Fibroblast of peridontal ligament (primary cell): Measurements from ENCODE around the gene HMGXB3.
"Not testable (repeated sequence)": the region's sequence is repeated elsewhere in the genome, so short reads cannot be mapped to it uniquely, and the experiment has no call there.

Source experiments
- DNase-seq: peaks from one replicate; pipeline ENCODE4 v3.0.0-alpha.2; 2010; ENCODE audit errors: extremely low read depth

The HMGXB3 gene

DNA sequence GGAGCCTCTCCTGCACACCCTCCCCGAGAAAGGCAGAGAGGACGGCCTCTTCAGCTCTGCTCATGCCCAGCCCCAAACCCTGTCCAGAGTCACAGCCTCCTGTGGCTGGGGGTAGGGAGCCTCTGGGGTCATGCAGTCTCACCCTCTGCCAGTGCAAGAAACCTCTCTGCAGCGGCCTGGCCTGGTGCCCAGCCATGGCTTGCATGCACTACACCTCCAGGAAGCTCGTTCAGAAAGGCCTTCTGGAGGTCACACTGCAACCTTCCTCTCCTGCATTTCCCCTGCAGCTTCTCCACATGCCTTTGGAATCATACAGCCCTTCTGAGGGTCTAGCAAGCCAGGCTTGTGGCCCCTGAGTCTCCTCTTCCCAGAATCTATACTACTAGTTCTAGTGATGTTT, 67.9 kb downstream of the HMGXB3 start:
- no peak for DNase-seq

DNA sequence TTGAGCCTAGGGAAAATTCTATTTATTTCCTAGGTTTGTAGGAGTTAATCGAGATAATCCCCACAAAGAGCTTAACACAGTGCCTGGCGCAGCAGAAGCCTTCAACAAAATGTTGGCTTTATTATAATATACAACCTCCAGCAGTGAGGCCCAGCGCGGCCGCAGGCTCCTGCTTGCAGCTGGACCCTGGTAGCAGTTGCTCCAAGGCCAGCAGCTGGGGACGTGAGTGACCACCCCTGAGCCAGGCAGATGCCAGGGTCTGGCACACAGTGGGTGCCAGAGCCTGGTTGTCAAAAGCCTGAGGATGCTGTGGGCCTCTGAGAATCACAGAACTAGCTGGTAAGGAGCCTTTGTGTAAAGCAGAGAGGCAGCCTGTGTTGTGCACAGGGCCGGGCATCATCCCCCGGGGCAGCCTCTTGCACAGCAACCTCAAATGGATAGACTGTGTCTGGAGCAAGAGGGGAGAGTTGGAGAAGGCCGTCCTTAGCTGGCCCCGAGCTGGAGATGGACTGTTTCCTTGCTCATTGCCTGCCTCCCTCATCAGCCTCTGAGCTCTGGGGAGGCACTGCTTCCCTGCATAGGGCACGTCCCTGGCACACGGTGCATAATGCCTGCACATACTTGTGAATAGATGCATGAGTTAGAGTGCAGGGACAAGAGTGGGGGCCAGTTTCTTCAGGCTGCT, 68.6 kb downstream of the HMGXB3 start:
- no peak for DNase-seq

DNA sequence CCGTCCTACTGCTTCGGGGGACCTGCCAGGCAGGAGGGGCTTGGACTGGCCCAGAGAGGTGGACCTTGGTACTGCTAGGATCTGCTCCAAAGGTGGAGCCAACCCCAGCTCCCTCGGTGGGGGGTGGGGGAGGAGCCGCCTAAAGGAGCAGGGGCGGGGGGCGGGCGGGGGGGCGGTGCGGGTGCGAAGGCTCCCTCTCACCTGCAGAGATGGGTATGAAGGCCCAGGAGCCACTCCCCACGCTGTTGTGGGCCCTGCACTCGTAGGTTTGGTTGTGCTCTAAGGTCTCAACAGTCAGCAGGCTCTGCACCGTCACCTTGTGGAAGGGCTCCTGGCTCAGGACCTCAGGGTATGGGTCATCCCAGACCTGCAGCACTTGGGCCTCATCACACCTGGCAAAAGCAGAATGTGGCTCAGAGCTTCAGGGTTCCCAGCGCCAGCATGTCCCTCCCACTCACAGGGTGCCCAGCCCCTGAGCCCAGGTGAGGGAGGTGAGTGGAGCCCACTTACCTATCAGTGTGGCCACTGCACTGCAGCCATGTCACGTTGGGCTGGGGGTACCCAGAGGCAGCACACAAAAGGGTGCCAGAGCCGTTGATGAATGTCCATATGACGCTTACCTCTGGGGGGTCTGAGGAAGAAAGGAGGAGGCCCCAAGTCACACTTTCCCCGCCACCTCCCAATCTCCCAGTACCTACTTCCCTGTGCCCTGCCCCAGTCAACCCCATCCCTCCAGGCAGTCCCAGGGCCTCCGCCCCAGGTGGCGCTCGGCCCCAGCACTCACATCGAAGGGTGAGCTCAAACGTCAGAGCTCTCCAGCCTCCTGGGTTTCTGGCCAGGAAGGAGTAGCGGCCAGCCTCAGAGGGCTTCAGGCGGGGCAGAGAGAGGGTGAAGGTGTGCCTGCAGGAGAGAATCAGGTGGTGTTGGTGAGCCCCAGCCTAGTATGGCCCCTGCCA, 69.4 kb downstream of the HMGXB3 start:
- no peak for DNase-seq

DNA sequence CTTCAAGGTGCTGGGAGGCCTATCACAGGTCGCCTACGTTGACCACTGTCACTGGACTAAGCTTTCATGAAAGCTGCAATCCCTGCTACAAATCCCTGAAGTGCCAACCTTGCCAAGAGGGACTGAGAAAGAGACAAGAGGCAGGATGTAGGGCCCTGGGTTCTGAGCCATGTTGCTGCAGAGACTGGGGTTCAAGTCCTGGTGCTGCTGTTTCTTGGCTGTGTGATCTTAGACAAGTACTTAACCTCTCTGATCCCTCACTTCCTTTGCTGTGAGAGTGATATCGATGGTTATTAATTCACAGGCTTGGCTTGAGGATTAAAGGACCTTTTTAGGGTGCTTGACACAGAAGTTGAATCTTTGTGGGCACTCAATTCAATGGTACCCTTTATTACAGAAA, 70.3 kb downstream of the HMGXB3 start:
- no peak for DNase-seq

DNA sequence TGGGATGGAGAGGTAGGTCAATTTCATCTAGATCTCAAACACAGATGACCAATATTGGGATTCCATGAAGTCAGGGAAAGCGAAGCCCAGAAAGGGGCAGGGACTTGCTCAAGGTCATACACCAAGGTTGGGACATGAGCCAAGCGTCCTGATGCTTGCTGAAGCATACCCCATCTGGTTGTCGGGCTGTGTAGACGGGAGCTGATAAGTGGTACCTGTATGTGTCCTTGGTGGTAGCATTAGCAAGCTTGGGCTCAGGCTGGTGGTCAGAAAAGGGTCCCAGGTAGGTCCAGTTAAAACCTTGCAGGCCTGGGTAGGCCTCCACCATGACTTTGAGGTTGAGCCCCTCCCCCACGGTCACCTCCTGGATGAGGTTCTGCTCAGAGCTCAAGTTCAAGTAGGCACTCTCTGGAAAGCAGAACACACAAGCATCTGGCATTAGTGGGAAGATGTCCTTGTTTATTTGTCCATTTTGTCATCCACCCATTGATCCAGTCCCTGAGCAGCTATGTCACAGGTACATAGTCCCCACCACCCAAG, 72.6 kb downstream of the HMGXB3 start:
- DNase-seq: no peak

DNA sequence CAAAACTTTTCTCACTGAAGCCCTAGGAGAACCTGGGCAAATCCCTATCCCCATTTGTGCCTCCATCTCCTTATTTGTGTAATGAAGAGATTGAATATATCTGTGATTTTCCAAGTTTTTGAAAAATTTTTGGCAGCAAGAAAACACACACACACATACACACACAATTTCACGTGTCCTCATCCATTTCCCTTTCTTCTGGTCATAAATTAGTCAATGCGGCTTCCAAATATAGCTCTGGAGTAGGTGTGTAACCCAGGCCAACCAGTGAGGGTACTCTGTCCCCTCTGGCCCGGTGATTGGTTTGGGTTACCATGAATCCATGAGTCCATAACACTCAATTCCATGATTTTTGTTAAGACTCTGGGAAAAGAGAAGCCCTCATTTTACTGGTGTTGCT, 73.1 kb downstream of the HMGXB3 start:
- DNase-seq: no peak

DNA sequence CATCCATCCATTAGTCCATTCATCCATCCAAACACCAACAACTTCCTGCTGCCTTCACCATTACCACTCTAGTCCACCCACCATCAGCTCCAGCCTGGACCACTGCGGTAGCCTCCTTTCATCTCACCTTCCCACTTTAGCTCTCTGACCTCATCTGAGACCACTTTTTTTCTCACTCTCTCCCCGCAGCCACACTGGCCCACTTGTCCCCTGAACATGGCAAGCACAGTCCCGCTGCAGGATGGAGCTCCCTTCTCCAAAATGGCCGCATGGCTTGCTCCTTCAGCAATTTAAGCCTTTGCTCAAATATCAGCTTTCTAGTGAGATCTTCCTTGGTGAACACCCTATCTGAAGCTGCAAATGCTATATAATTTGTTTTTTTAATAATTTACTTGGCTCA, 74.7 kb downstream of the HMGXB3 start:
- DNase-seq: no peak

DNA sequence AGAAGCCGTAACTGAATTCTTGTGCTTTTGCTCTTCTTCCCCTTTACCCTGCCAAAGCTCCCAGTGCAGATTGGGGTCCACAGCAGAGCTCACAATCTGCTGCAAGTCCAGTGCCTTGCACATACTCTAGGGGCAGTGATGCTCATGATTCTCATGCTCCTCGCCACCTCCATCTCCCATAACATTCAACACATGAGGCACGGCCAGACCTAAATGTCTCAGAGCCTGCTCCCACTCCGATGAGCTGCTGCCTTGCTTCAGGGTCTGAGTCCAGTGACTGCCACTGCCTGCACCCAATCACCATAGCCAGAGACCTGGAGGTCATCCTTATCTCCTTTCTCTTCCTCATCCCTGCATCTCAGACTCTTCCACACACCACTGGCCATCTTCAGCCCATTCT, 75.3 kb downstream of the HMGXB3 start:
- DNase-seq: no peak

DNA sequence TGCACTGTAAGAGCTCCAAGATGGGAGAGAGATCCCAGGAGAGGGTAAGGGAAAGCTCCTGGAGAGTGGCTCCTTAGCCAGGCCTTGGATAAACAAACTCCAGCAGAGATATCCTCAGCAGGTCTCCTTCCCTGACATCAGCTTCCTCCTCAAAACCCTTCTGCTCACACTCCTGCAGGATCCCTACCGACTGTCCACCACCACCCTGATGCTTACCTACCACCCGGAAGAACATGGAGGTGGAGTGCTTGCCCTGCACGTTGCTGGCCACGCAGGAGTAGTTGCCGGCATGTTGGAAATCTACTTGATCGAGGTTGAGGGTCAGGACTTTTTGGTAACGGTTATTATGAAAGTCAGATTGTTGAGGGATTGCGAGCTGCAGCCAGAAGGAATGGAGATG, 76.5 kb downstream of the HMGXB3 start:
- DNase-seq: no peak

DNA sequence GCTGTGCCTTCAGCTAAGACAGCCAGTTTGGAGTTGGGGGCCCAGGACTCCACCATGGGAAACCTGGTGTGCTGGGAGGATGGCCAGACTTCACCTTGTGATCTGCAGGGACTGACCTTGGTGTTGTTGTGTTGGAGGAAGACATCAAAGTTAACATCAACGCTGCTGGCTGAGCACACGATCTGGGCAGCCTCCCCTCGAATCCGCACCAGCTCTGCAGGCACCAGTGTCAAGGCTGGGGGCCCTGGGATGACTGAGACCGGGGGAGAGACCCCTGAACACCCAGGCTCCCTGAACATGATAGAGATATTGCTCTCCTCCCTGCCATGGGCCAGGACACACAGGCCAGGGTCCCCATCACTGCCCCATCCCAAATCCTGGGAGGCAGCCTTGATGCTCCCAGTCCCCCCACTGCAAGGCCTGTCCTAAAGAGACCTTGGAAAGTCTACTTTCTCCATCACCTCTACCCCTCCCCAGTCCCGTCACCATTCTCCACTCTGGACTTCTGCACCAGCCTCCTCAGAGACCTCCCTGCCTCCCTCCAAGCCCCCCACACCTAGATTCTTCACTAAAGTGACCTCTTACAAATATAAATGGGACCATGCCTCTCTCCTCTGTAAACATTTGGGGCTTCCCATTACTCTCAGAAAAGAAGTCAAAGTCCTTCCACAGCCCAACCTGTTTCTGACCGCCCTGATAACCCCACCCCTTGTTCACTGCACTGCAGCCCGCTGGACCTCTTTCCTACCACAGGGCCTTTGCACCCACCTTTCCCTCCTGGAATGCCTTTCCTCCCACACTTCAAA, 77.7 kb downstream of the HMGXB3 start:
- no peak for DNase-seq

DNA sequence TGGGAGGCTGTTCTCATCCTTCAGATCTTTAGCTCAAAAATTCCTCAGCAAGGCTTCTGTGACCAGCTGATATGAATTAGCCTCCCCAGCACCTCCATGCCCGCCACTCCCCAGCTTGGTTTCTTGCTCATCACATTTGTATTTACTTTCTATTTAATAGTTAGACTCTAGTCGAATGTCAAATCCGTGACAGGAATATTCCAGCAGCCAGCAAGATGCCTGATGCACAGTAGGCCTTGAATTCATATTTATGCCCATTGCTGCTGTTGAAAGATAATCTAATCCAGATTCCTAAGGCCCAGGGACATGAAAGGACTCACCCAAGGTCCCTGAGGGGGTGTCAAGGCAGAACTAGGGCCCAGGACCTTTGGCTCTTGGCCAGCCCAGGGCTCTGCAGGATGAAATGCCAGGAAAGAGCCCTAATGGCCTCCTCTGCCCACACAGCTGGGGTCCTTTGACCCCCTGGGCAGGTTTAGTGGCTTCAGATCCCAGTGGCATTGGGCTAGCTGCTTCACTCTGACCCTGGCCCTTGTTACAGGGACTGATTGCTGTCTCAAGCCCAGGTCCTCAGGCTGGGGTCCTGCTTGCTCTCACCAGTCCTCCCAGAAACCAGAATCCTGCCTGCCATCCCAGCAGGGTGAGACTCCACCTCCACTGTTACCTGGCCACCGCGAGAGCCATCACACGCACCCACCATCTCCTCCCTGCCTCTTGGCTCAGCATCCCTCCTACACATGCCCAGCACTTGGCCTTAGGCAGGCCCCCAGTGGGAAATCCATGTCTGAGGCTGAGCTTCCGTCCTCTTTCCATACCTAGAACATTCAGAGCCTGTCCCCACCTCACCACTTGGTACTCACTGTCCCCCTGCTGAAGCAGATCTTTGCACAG, 78.5 kb downstream of the HMGXB3 start:
- DNase-seq: no peak

DNA sequence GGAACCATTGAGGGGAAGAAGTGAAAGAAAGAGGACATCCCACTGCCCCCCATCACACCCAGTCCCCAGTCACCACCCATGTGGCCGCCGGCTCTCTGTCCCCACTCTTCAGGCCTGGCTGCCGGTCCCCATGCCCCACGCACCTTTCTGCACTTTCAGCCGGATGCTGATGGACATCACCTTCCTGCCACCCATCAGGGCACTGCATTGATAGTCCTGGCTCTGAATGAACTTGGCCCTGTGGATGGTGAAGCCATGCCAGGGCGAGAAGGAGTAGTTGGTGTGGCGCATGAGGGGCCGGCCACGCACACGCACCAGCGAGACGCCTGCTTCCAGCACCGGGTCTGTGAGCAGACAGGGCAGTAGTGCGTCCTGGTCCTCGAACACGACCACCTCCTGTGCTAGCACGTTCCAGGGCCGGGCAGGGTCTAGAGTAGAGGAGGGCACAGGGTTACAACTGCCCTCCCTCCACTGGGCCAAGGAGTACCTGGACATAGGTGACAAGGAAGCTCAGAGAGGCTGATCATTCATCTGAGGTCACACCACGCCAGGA, 79.4 kb downstream of the HMGXB3 start:
- no peak for DNase-seq

DNA sequence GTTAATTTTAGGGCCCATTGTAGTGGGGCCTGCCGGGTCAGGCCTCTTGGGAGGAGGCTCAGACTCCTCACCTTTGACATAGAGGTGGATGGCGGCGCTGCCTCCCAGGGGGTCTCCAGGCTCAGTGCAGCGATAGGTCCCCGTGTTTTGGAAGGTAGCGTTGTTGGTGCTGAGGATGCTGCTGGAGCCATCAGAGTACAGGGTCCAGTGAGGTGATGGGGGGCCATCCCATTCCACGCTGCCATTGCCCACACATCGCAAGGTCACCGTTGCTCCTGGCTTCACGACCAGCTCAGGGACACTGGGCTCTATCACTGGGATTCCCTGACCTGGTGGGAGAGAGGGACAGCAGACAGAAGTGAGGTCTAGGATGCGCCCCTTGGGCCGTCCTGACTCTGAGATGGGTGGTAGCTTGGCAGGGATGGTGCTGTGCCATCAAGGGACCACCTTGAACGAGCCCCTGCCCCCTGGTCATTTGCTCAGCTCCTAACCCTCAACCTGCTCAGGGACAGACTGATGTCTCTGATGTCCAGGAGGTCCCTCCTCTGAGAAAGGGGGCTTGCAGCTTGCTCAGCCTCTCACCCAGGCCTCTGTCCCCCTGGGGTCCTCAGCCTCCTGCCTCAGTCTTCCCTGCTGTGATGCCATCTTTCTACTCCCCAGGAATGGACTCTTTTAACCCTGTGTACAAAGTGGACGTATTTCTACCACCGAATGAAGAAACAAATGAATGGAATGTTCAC, 80.3 kb downstream of the HMGXB3 start:
- DNase-seq: no peak

DNA sequence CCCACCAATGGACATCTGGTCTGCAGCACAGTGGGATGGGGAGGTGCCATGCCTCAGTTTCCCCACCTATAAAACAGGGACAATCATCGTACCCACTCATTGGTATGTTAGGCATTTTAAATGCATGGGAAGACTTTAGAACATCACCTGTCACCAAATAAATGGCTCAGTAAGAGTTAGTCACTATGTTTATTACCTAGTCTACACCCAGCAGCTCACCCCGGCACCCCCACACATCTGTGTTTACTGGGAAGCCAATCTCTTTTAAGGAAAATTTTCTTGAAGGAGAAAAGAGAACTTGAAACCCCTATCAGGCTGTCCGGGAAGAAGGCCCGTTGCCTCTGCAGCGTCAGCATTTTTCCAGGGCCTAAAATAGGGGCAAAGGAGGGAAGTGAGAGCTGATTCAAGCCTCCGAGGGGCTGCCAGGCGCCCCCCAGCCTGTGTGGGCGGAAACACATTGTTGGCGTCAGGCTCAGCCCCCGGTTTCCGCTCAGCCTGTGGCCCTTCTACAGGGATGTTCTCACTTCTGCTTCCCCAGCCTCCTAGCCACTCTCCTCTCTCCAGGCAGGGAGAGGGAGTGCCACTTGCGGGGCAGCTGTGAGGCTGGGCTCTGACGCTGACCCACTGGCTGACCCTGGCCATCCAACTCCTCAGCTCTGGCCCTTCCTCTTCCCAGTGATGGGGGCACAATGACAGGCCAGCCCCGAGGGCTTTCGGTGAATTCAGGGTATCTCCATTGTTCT, 81.2 kb downstream of the HMGXB3 start:
- no peak for DNase-seq

DNA sequence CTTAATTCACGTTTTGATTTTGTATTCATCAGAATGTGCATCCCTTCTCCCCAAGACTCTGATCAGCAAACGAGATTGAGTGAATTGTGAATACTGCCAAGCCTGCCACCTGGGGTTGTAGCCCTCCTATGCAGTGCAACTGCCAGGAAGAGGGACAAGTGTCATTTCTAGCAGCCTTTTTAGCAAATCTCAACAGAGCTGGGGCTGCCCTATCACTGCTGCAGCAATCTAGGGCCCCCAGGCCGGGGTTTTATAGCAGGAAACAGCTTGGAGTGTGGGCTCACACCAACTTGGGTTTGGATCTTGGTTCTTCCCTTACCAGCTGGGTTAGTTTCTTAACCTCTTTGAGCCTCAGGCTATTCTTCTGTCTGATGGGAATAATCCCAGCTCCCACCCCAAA, 81.8 kb downstream of the HMGXB3 start:
- DNase-seq: no peak

DNA sequence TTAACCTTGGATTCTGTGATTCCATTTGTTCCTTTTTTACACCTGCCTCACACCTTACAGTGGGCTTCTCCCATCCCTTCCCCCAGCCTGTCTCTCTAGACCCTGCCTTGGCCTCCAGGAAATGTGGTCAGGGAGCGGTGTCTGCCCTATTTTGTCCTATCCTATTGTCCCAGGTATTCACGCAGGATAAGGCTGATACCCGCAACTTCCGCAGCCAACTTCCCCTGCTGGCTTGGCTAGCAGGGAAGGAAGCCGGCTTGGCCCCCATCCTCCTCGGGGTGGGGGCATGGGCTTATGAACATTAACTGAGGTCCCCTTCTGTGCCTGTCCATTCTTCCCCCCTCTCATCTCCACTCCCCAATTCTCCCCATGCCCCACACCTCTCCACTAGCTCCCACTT, 82.3 kb downstream of the HMGXB3 start:
- no peak for DNase-seq

DNA sequence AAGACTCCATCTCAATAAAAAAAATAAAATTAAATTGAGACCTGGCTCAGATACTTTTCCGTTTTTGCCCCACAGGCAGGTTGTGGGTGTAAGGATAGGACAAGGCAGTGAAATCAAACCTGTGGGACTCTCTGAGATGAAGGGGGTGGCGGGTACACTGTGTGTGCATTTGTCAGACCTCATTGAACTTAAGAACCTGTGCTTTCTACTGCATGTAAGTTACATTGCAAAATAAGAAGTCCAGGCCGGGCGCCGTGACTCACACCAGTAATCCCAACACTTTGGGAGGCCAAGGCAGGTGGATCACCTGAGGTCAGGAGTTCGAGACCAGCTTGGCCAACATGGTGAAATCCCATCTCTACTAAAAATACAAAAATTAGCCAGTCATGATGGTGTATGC, 84.2 kb downstream of the HMGXB3 start:
- not testable (repeated sequence) for DNase-seq

DNA sequence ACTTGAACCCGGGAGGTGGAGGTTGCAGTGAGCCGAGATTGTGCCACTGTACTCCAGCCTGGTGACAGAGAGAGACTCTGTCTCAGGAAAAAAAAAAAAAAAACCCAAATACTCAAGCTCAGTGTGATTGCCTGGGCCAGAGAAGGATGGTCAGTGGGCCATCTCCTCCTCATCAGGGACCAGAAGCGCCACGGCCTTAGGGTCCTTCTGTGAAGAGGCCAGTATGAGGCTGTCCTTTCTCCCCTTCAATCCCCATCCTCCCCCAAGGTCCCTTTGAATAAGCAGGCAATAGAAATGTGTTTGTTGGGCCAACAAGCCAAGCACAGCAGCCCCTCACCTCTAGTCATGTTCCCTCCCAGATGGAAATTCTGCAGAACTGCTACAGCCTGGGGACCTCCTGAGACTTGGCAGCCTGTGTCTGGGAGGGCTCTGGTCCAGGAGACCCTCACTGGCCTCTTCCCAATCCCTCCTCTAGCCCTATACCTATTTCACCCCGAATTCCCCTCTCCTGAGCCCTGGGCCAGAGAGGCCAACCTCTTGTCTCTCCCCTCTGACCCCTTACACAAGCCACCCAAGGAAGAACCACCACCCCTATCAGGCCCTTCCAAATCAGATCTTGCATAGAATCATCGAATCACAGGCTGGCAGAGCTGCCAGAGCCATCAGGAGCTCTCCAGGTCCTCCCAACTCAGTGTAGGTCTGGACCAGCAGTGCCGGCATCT, 84.8 kb downstream of the HMGXB3 start:
- no peak for DNase-seq
